Osteocyte (in vitro differentiated cells): ENCODE measurements around the gene FAM83F. TPM values are rescaled to one million over a fixed set of nuclear protein-coding genes. Genes with fewer than 3 reads are reported as not detected.

Experiments used
- DNase-seq: peaks from one replicate; pipeline ENCODE4 v3.0.0; 2021; ENCODE audit warnings: mixed read lengths; ENCODE audit not compliant: unreplicated experiment; ENCODE audit errors: extremely low spot score
- H3K27ac Mint-ChIP-seq: one replicate; pipeline ENCODE4 v1.8.0; 2021; ENCODE audit warnings: mild to moderate bottlenecking, mixed read lengths; ENCODE audit not compliant: unreplicated experiment
- H3K27me3 Mint-ChIP-seq: one replicate; pipeline ENCODE4 v1.8.0; 2021; ENCODE audit warnings: mixed read lengths; ENCODE audit not compliant: unreplicated experiment
- H3K36me3 Mint-ChIP-seq: one replicate; pipeline ENCODE4 v1.8.0; 2021; ENCODE audit warnings: mixed read lengths; ENCODE audit not compliant: unreplicated experiment
- H3K4me1 Mint-ChIP-seq: one replicate; pipeline ENCODE4 v1.8.0; 2021; ENCODE audit warnings: mixed read lengths; ENCODE audit not compliant: unreplicated experiment
- H3K4me3 Mint-ChIP-seq: one replicate; pipeline ENCODE4 v1.8.0; 2021; ENCODE audit warnings: mild to moderate bottlenecking, moderate library complexity, mixed read lengths; ENCODE audit not compliant: unreplicated experiment
- H3K9me3 Mint-ChIP-seq: one replicate; pipeline ENCODE4 v1.8.0; 2021; ENCODE audit warnings: mixed read lengths; ENCODE audit not compliant: unreplicated experiment
- CTCF ChIP-seq: fragments of 200-600 bp; sonication (generic); IDR thresholded peaks from 2 replicates; pipeline ENCODE4 v1.5.0; 2021; ENCODE audit warnings: antibody characterized with exemption, mild to moderate bottlenecking, moderate library complexity
- total RNA-seq: library from RNA; stranded (reverse); gene quantifications from 2 replicates; pipeline ENCODE4 v1.2.1, GENCODE V29; 2021

FAM83F gene
- total RNA-seq, 1 donor from 2014 or later = not detected

- Mint-ChIP-seq H3K36me3 (no peaks in the 10 kb centered on the region), H3K27ac (no peak overlapping the region), H3K4me3 (no peak overlapping the region), H3K27me3 (peaks cover 5% of the 10 kb centered on the region), H3K4me1 (peaks cover 9% of the 10 kb centered on the region), H3K9me3 (no peaks in the 10 kb centered on the region)
- no peak for TF ChIP-seq CTCF
- DNase-seq = no peak
These were observed 75.9 kb downstream of the FAM83F start for GRCh38 chr22:40070701-40071100.

GRCh38 chr22:40071720-40072119 is 77.0 kb downstream of the FAM83F start:
- TF ChIP-seq CTCF = no peak

GRCh38 chr22:40076702-40077645 is 82.2 kb downstream of the FAM83F start:
- Mint-ChIP-seq H3K36me3 (no peaks in the 10 kb centered on the region), H3K4me3 (no peak overlapping the region), H3K9me3 (no peaks in the 10 kb centered on the region), H3K4me1 (peaks cover 7% of the 10 kb centered on the region), H3K27ac (no peak overlapping the region), H3K27me3 (peaks cover 5% of the 10 kb centered on the region)
- DNase-seq = no peak
- TF ChIP-seq CTCF = no peak

More at GRCh38 chr22:40071720-40072119, 77.0 kb downstream of the FAM83F start:
- Mint-ChIP-seq H3K4me3 (no peak overlapping the region), H3K36me3 (no peaks in the 10 kb centered on the region), H3K4me1 (peaks cover 9% of the 10 kb centered on the region), H3K27ac (no peak overlapping the region), H3K9me3 (no peaks in the 10 kb centered on the region), H3K27me3 (peaks cover 8% of the 10 kb centered on the region)
- no peak for DNase-seq

GRCh38 chr22:40077646-40078016 is 82.9 kb downstream of the FAM83F start:
- no peak overlapping the region for H3K27ac Mint-ChIP-seq
- peaks cover 7% of the 10 kb centered on the region for H3K4me1 Mint-ChIP-seq
- DNase-seq = no peak
- H3K27me3 Mint-ChIP-seq = peaks cover 5% of the 10 kb centered on the region
- no peaks in the 10 kb centered on the region for H3K36me3 Mint-ChIP-seq
- no peak overlapping the region for H3K4me3 Mint-ChIP-seq
- H3K9me3 Mint-ChIP-seq = no peaks in the 10 kb centered on the region
- TF ChIP-seq CTCF = no peak

GRCh38 chr22:40081662-40082061 is 86.9 kb downstream of the FAM83F start:
- Mint-ChIP-seq H3K36me3 (no peaks in the 10 kb centered on the region), H3K27ac (no peak overlapping the region), H3K27me3 (peaks cover 8% of the 10 kb centered on the region), H3K4me3 (no peak overlapping the region), H3K9me3 (no peaks in the 10 kb centered on the region), H3K4me1 (peaks cover 7% of the 10 kb centered on the region)
- DNase-seq = no peak
- TF ChIP-seq CTCF = no peak
